Posterior vena cava (tissue), 2 donors: ENCODE measurements around the gene KRT15. TPM values are rescaled to one million over a fixed set of nuclear protein-coding genes. Genes with fewer than 3 reads are reported as not detected.
A peak's percentile ranks its signal among the peaks of the same experiment; 100 is the strongest.

ENCODE experiments used
- DNase-seq: peaks from one replicate; pipeline ENCODE4 v3.0.0-alpha.2; 2020; ENCODE audit warnings: low spot score
- intact Hi-C, 2 donors: fragments of 100-400 bp; cut with DNase I; formaldehyde crosslinking; loops; one replicate each; pipeline versions ENCODE4 v1.14.1 to v1.14.2; 2022 to 2023
- long read RNA-seq, 2 donors: library from polyadenylated mRNA; unstranded; transcript quantifications; one replicate each; pipeline ENCODE4 v2.0.0, GENCODE V29; 2020 to 2021
- total RNA-seq, 2 donors: library from RNA; stranded (reverse); fragmentation: NEBNext Ultra II Directional; extraction: Animal tissue kit (Norgen Biotek cat#: 25700); gene quantifications; one replicate each; pipeline ENCODE4 v1.2.1, GENCODE V29; 2021
- donor health status: DM: yes; HTN: yes; CAD: no.
- donor health status: DM: yes; HTN: yes; CAD: no.

KRT15 gene
- total RNA-seq, result not detected
- long read RNA-seq, donor 1, result 0 reads
- long read RNA-seq, donor 2, result 0 reads

DNA sequence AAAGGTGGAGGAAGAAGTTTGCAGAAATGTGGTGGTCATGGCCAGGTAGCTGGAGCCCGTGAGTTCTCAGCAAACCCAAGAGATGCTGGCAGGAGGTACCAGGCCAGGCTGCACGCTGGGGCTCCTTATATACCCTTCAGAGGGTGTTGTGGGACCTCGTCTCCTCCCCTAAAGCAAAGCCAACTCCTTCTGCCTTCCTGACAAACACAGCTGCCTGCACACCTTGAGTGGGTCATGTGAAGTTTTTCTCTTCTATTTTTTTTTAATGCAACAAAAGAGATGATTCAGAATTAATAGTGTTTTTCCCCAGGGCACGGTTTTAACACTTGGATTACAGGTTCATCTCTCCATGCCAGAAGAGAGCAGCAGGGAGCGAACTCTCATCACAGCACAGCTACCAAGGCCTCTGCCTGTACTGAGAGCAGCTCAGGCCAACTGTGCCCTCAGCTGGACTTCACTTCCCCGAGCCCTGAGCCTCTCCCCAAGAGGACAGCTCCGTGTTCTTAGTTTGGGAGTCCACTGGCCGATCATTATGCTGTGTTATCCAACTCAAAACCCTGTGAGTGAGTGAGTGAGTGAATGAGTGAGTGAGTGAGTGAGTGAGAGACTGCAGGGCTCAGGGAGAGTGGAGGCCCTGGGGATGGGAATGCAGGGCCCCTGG is at the start of gene KRT15:
Gene KRT15, minus strand, starts transcription at position 102 of the 661 bp plus-strand sequence. Its CDS starts 63 bp downstream, at position 39.
- intact Hi-C loops, result no loop called here
- no peak for DNase-seq

DNA sequence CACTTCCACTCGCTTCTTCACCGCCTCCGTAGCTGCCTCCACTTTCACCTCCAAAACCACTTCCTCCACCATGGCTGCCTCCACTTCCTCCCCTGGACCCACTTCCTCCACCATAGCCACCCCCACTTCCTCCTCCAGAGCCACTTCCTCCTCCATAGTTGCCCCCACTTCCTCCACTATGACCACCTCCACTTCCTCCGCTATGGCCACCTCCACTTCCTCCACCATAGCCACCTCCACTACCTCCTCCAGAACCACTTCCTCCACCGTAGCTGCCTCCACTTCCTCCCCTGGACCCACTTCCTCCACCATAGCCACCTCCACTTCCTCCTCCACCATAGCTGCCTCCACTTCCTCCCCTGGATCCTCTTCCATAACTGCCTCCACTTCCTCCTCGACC is 48.6 kb upstream of the KRT15 start:
- intact Hi-C loops, result loop anchor here in 1 of 2 donors (10.0 kb wide), 1 partner anchor 87 kb away; no protein-coding TSS in a partner anchor

DNA sequence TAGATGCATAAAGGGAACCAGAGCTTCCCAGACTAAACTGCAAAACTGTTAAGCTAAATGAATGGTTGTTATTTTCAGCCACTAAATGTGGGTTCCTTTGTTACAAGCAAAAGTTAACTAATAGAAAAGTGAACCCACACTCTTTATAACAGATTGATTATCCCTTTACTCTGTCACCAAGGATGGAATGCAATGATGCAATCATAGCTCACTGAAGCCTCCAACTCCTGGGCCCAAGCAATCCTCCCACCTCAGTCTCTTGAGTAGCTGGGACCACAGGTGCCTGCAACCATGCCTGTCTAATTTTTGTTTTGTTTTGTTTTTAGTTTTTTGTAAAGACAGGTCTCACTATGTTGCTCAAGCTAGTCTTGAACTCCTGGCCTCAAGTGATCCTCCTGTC is 46.6 kb upstream of the KRT15 start:
- intact Hi-C loops, result loop anchor here in 1 of 2 donors (10.0 kb wide), 1 partner anchor 89 kb away; no protein-coding TSS in a partner anchor
- DNase-seq, result no peak

More for the DNA sequence above, 48.6 kb upstream of the KRT15 start:
- peak; percentile 1 for DNase-seq

DNA sequence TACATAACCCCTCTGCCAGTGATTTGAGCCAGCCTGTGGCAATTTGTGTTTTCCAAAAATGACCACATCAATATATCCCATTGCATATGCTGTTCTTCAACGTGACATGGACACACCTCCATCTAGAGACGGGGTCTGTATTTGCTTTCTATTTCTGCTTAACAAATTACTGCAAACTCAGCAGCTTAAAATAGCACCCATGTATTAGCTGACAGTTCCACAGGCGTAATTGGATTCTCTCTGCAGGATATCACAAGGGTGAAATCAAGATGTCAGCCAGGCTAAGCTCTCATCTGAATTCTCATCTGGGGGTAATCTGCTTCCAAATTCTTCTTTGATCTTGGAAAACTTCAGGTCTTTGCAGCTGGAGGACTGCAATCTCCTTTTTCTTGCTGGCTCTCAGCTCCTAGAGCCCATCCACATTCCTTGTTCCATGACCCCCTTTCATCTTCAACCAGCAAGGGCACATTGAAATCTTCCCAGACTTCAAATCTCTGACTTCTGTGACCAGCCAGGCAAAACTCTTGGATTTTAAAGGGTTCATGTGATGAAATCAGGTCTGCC is 45.0 kb upstream of the KRT15 start:
- no peak for DNase-seq
- intact Hi-C loops, result loop anchor here in 1 of 2 donors (10.0 kb wide), 1 partner anchor 91 kb away; no protein-coding TSS in a partner anchor

- intact Hi-C loops, result loop anchor here in 1 of 2 donors (10.0 kb wide), 1 partner anchor 93 kb away; no protein-coding TSS in a partner anchor
- DNase-seq, result peak; percentile 28
Measured at GRCh38 chr17:41561554-41561953, 42.9 kb upstream of the KRT15 start.

DNA sequence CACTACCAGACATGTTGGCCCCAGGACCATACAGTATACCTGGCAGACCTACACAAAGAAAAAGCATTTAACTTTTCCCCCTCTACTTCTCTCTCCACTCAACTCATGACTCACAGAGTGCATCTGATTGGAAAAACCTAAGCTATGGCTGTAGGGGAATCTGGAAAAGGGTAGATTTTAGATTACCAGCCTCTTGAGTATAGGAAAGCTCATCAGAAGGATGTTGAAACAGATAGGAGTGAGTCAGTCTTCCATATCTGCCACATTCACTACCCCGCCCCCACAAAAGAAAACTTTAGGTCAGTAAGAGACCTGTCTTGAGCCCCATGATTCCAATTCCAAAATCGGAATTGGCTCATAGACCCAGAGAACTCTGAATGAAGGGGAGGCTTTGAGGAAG is 40.9 kb upstream of the KRT15 start:
- intact Hi-C loops, result no loop called here
- no peak for DNase-seq

GRCh38 chr17:41556931-41557330 is 38.2 kb upstream of the KRT15 start:
- DNase-seq, result peak; percentile 50
- intact Hi-C loops, result no loop called here

DNA sequence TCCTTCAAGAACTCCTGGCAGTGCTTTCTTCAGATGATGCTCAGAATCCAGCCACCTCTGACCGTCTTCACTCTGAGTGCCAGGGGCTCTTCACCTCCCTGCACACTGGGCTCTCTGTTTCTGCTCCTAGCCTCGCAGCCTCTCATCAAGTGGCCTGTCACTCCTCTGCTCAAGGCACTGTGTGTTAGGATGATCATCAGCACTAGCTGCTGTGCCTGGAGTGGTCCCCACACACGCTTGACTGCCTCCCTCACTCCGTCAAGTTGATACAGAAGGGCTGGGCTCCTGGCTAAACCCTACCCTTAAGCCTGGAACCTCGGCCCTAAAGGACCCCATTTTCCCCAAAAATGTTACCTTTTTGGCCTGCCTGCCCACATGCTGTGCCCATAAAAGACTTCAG is 37.6 kb upstream of the KRT15 start:
- DNase-seq, result peak; percentile 36
- intact Hi-C loops, result no loop called here

DNA sequence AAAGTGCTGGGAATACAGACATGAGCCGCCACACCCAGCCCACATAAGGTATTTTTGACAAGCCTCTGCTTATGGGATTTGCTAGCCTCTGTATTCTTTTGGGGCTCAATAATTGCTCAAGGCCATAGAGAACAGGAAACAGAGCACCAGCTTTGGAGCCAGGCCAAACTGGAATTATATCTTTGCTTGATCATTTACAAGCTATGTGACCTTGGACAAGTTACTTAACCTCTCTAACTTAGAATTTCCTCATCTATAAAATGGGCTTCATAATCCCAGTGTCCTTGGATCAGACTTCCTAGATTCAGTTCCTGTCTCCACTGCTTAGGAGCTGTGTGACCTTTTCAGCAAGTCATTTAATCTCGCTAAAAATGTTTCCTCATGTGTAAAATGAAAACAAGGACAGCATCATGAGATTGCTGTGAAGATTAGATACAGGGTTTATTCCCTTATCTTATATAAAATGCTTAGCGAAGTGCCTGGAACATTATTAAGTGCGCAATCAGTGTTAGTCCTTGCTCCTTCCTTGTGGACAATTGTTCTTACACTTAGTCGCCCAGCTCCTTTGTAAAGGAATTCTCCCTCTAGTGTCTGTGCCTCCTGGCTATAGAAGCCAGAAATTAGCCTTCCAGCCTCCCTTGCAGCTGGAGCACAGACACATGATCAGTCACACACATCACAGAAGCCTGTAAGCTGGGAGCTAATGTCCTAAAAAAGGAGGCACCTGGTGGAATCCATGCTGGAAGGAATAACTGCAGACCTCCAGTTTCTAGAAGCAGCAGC is 36.6 kb upstream of the KRT15 start:
- DNase-seq, result no peak
- intact Hi-C loops, result no loop called here

DNA sequence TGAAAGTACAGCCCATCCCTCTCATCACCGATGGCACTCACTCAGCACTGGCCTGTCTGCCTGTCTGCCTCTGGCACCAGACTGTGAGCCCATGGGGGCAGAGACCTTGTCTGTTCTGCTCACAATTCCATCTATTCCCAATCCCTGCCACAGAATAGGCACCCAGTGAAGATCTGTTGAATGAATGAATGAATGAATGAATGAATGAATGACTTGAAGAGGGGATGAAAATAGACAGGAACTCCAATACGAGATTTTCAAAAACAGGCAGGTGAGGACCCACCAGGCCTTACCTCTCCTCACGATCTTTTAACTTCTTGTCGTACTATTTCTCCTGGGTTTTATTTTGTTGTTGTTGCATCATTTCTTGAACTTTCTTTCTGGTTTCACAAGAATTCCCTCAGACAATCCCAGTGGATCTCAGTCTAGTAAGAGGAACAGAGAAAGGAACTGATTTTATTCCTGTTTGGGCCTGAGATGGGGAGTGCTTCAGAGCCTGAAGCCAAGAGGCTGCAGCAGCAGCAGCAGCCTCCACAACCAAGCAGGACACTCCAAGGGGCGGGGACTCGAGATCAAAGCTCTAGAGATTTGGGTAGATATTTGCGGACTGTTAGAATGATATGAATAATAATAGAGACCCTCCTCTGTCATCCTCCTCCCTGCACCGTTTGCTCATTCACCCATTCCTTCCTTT is 35.4 kb upstream of the KRT15 start:
- DNase-seq, result peak; percentile 55
- intact Hi-C loops, result loop anchor here in 1 of 2 donors (5.0 kb wide), 1 partner anchor 93 kb away; no protein-coding TSS in a partner anchor

DNA sequence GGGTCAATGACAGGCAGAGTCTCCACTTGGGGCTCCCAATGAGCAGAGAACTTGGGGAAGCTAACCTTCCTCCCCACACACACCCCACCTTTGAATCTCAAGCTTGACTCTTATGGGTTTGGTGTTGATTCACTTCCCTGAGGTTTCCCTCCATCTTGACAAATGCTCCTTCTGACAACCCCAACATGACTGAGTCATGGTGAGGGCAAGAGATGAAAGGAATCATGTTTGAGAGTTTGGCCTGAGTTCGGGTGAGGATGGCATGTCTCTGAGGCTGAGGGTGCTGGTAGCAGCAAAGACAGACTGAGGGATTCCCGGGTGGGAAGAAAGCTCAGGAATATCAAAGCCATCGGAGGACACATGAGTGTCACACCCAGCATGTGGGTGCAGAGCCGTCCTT is 34.5 kb upstream of the KRT15 start:
- DNase-seq, result peak; percentile 22
- intact Hi-C loops, result loop anchor here in 1 of 2 donors (5.0 kb wide), 1 partner anchor 94 kb away; no protein-coding TSS in a partner anchor

- peak; percentile 48 for DNase-seq
- intact Hi-C loops, result loop anchor here in 1 of 2 donors (5.0 kb wide), 1 partner anchor 95 kb away; no protein-coding TSS in a partner anchor
Measured at GRCh38 chr17:41552455-41552854, 33.8 kb upstream of the KRT15 start.

DNA sequence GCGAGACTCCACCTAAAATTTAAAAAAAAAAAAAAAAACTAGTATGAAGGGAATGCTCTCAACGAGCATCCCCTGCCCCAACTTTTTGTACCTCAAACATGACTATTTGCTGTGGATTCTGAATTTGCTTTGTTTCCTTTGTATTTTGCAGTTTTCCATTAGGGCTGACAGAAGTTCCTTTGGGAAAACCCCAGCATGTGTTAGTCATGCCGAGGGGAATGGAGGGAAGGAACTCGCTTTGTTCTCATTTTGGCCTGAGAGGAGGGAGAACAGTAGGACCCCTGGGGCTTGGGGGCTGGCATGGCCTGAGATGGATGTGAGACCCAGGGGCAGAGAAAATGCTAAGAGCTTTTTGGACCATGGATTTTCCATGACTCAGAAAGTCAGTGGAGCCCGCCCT is 32.7 kb upstream of the KRT15 start:
- intact Hi-C loops, result loop anchor here in 1 of 2 donors (5.0 kb wide), 1 partner anchor 96 kb away; no protein-coding TSS in a partner anchor
- DNase-seq, result peak; percentile 47

GRCh38 chr17:41549596-41550039 is 30.9 kb upstream of the KRT15 start:
- intact Hi-C loops, result loop anchor here (5.0 to 10.0 kb wide), 3 partner anchors 95 to 642 kb away; no protein-coding TSS in a partner anchor
- DNase-seq, result peak; percentile 17

DNA sequence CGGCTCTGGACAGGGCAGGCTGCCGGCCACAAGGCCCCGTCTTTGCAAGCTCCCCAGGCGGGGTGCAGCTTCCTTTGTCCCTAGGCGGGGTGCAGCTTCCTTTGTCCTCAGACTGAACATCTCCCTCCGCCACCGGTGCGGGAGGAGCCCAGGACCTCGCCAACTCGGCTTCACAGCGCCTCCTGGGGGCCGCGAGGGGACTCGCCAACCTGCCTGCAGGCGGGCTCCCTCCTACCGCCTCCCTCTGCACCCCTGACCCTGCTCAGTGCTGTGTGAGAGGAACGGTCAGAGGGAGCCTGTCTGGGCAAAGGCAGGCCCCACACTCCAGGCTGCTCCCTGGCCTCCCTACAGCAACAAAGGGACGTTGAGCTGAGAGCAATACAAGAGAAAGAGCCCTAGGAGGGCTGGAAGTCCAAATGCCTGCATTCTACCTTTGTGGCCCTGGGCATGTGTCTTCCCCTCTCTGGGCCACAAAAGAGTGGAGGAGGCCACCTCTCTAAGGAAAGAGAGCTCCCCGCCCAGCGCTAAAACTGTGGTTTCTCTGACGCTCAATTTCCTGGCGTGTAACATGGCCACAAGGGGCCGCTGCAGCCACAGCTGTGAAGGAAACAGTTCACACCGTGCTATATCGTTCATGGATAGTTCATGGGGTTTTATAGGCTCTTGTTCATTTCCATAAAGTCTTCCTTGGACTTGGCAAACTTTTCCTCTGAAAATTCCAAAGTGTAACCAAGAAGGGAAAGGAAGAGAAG is 30.3 kb upstream of the KRT15 start:
- DNase-seq, result peak; percentile 96
- intact Hi-C loops, result loop anchor here (5.0 to 10.0 kb wide), 2 partner anchors 96 to 642 kb away; no protein-coding TSS in a partner anchor

GRCh38 chr17:41547921-41548843 is 29.5 kb upstream of the KRT15 start:
- intact Hi-C loops, result loop anchor here (5.0 to 10.0 kb wide), 2 partner anchors 97 to 641 kb away; no protein-coding TSS in a partner anchor
- peak; percentile 91 for DNase-seq

DNA sequence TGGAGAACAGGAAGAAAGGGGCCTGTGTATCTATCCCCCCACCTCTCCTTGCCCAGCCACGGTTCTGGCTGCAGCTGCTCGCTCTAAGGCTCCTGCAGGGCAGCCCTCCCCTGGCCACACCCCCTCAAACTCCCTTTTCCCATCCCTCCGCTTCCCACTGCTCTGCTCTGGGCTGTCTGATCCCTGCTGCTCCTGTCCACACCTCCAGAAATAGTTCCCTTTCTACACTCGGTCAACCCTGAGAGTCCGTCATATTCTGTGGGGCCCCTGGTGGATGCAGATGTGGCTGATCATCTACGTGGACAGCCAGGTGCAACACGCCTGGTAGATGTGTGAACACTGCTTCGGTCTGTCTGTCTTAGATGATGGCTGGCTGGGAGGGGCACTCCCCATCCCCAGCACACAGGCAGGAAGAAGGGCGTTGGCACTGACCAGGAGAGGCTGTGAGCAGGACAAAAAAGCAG is 28.7 kb upstream of the KRT15 start:
- intact Hi-C loops, result loop anchor here (5.0 to 10.0 kb wide), 2 partner anchors 97 to 640 kb away; no protein-coding TSS in a partner anchor
- DNase-seq, result peak; percentile 73
